Measurements from ENCODE around the gene MBP.

The MBP gene

GRCh38 chr18:77092104-77093066 lies 40.2 kb downstream of the MBP start:
- H3K27ac Mint-ChIP-seq, result no peak overlapping the region
- TF ChIP-seq CTCF (IDR thresholded peaks at IDR 0.05), result no peak
- H3K27me3 Mint-ChIP-seq (ENCODE audit: low read depth, poor library complexity), result peaks cover 22% of the 10 kb centered on the region
- H3K9me3 Mint-ChIP-seq, result no peaks in the 10 kb centered on the region
- peaks cover 57% of the 10 kb centered on the region for H3K4me1 Mint-ChIP-seq
- no peak overlapping the region for H3K4me3 Mint-ChIP-seq
- H3K36me3 Mint-ChIP-seq (ENCODE audit: low read depth), result no peaks in the 10 kb centered on the region
- no peak for DNase-seq

- Mint-ChIP-seq H3K36me3 (ENCODE audit: low read depth) (no peaks in the 10 kb centered on the region), H3K4me3 (no peak overlapping the region), H3K27ac (no peak overlapping the region), H3K9me3 (no peaks in the 10 kb centered on the region), H3K4me1 (peaks cover 63% of the 10 kb centered on the region), H3K27me3 (ENCODE audit: low read depth, poor library complexity) (peaks cover 25% of the 10 kb centered on the region)
- TF ChIP-seq CTCF (IDR thresholded peaks at IDR 0.05), result no peak
- DNase-seq, result no peak
Observed at GRCh38 chr18:77091366-77091765, 41.2 kb downstream of the MBP start.

- Mint-ChIP-seq H3K4me1 (peaks cover 60% of the 10 kb centered on the region), H3K4me3 (no peak overlapping the region), H3K27ac (peak overlapping the region; percentile 1), H3K36me3 (ENCODE audit: low read depth) (no peaks in the 10 kb centered on the region), H3K27me3 (ENCODE audit: low read depth, poor library complexity) (peaks cover 29% of the 10 kb centered on the region), H3K9me3 (no peaks in the 10 kb centered on the region)
- no peak for DNase-seq
- no peak for TF ChIP-seq CTCF (IDR thresholded peaks at IDR 0.05)
Observed at GRCh38 chr18:77090546-77091174, 41.9 kb downstream of the MBP start.

- no peaks in the 10 kb centered on the region for H3K9me3 Mint-ChIP-seq
- H3K27me3 Mint-ChIP-seq (ENCODE audit: low read depth, poor library complexity), result peaks cover 37% of the 10 kb centered on the region
- no peaks in the 10 kb centered on the region for H3K36me3 Mint-ChIP-seq (ENCODE audit: low read depth)
- H3K4me1 Mint-ChIP-seq, result peaks cover 52% of the 10 kb centered on the region
- no peak overlapping the region for H3K4me3 Mint-ChIP-seq
- no peak for TF ChIP-seq CTCF (IDR thresholded peaks at IDR 0.05)
- no peak for DNase-seq
- H3K27ac Mint-ChIP-seq, result no peak overlapping the region
Observed at GRCh38 chr18:77089723-77090285, 42.8 kb downstream of the MBP start.

GRCh38 chr18:77088963-77089722 lies 43.4 kb downstream of the MBP start:
- H3K9me3 Mint-ChIP-seq, result no peaks in the 10 kb centered on the region
- DNase-seq, result no peak
- no peak for TF ChIP-seq CTCF (IDR thresholded peaks at IDR 0.05)
- no peaks in the 10 kb centered on the region for H3K36me3 Mint-ChIP-seq (ENCODE audit: low read depth)
- H3K27ac Mint-ChIP-seq, result peak overlapping the region; percentile 34
- H3K4me1 Mint-ChIP-seq, result peaks cover 56% of the 10 kb centered on the region
- peaks cover 35% of the 10 kb centered on the region for H3K27me3 Mint-ChIP-seq (ENCODE audit: low read depth, poor library complexity)
- peak overlapping the region; percentile 4 for H3K4me3 Mint-ChIP-seq
